Measurements from ENCODE around the gene CIITA. TPM values are rescaled to one million over a fixed set of nuclear protein-coding genes. Genes with fewer than 3 reads are reported as not detected.

Gene CIITA
- total RNA-seq, 2 donors from 2014 or later, result 10.0 to 11.9 TPM

GRCh38 chr16:10871157-10871991, 5.6 kb upstream of the CIITA start:
- intact Hi-C loops (cut with DNase I), result no loop called here
- peak; percentile 85 for DNase-seq (ENCODE audit: low spot score)

DNA sequence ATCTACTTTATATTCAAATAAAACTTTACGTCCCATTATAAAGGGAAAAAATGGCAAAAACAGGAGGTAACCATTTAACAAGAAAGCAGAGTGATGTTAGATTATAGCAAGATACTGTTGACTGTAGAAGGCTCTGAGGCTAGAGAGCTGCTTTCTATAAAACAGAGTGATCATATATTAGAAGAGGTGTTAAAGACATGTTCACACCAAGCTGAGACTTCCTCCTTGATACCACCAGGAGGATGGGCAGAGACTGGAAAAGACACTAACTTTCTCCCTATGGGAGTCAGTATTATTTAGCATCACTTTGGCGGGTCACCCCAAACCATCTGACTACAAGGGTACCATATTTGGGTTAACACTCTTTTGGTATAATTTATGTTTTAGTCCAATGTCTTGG, 687 bp upstream of the CIITA start:
- no peak for DNase-seq (ENCODE audit: low spot score)
- intact Hi-C loops (cut with DNase I), result no loop called here

DNA sequence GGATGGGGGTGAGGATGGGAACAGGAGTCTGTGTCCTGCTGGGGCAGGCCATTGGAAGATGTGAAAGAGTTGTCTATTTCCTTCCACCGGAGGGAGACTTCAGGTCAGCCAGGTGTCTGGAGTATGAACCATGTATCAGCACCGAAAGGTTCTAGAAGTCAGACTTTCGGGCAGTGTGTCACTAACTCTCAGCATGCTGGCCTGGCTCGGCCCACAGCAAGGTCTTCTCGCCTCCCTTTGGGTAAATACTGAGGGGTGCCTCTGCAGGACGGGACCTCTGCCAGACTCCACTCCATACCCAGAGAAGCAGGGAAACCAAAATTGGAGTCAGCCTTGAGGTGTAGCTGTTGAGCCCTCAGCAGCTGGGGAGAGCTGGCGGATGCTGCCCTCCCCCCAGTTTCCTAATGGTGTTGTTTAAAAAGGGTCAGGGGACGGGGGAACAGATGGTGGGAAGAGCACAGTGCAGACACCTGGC, 507 bp downstream of the CIITA start:
- DNase-seq (ENCODE audit: low spot score), result no peak
- intact Hi-C loops (cut with DNase I), result no loop called here

GRCh38 chr16:10878328-10878643, 1.3 kb downstream of the CIITA start:
- DNase-seq (ENCODE audit: low spot score), result peak; percentile 22
- intact Hi-C loops (cut with DNase I), result no loop called here

GRCh38 chr16:10878644-10879501, 1.9 kb downstream of the CIITA start:
- intact Hi-C loops (cut with DNase I), result no loop called here
- DNase-seq (ENCODE audit: low spot score), result peak; percentile 88

- DNase-seq (ENCODE audit: low spot score), result peak; percentile 12
- intact Hi-C loops (cut with DNase I), result no loop called here
These were observed 2.9 kb downstream of the CIITA start for GRCh38 chr16:10879681-10880589.

DNA sequence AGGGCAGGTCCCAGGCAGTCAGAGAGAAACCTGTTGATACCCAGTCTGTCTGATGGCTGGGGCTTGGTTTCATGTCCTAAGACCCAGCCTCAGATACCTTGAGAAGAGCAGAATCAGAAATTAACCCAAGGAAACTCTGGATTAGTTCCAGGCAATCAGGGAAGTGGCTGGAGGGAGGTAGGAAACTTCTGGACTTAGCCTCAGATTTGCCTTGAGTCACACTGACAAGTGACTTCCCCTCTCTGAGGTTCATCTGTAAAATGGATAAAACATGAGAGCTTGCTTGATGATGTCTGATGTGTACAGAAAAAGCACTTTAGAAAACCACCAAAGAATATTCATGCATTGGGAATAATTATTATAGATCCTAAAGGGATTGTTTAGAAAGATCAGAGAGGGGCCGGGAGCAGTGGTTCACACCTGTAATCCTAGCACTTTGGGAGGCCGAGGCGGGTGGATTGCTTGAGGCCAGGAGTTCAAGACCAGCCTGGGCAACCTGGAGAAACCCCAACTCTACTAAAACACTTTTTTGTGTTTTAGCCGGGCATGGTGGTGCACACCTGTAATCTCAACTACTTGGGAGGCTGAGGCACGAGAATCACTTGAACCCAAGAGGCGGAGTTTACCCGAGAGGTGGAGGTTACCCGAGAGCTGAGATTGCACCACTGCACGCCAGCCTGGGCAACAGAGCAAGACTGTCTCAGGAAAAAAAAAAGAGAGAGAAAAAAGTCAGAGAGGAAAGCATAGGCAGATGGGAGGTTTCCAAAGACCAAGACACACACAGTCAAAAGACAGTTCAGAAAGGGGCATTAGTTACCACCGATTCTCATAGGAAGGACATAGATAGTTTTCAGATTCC, 3.8 kb downstream of the CIITA start:
- DNase-seq (ENCODE audit: low spot score), result peak; percentile 57
- intact Hi-C loops (cut with DNase I), result no loop called here

DNA sequence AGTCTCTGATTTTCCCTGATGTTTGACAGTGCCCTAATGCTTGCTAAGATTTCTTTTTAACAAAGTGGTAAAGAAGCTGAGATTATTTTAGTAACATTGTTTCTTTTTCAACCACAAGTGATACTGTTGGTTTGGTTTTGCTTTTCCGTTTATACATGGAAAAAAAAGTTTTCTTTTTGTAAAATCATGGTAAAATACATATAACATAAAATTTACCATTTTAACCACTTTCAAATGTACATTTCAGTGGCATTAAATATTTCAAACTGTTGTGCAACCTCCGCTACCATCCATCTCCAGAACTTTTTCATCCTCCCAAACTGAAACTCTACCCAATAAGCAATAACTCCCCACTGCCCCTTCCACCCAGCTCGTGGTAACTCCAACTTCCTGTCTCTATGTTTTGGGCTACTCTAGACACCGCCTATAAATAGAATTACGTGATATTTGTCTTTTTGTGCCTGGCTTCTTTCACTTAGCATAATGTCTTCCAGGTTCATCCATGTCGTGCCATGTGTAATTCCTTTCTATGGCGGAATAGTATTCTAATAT, 4.6 kb downstream of the CIITA start:
- peak; percentile 13 for DNase-seq (ENCODE audit: low spot score)
- intact Hi-C loops (cut with DNase I), result no loop called here

DNA sequence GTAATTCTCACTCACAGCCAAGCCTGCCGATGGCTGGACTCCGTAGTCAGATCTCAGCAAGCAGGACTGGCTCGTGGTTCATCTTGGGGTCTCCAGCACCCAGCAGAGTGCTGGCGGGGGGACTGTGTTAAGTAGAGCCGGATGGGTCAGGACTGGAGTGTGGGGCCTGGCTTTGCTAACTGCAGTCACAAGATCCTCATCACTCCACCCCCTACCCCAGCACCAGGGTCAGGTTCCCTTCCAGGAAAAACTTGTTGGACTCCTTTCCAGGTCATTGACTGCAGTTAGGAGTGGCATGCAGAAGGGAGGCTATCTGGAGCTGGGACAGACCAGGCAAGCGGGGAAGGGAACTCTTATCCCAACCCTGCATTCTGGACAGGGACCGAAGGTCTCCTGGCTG, 6.0 kb downstream of the CIITA start:
- DNase-seq (ENCODE audit: low spot score), result peak; percentile 47

DNA sequence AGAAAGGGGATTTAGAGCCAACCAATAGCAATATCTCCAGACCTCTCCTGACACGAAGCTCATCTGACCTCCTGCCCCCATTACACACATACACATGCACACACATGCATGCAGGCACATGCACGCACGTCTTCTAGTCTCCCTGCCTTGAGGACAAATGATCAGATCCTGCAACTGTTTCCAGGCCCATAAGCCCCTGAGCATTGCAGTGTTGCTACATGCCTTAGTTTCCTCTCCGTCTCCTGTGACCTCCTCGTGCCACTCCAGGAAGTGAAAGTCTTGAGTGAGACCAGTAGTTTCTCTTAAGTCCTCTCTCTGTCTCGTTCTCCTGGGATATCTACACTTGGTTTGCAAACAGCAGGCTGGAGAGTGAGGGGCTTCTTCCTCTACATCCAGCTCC, 8.2 kb downstream of the CIITA start:
- peak; percentile 42 for DNase-seq (ENCODE audit: low spot score)
- intact Hi-C loops (cut with DNase I), result no loop called here

More for the DNA sequence above, 6.0 kb downstream of the CIITA start:
- intact Hi-C loops (cut with DNase I), result no loop called here

- no peak for DNase-seq (ENCODE audit: low spot score)
- intact Hi-C loops (cut with DNase I), result loop anchor here in 1 of 2 donors (2.0 kb wide), 1 partner anchor 66 kb away; no protein-coding TSS in a partner anchor
These were observed 11.4 kb downstream of the CIITA start for GRCh38 chr16:10888320-10888937.

DNA sequence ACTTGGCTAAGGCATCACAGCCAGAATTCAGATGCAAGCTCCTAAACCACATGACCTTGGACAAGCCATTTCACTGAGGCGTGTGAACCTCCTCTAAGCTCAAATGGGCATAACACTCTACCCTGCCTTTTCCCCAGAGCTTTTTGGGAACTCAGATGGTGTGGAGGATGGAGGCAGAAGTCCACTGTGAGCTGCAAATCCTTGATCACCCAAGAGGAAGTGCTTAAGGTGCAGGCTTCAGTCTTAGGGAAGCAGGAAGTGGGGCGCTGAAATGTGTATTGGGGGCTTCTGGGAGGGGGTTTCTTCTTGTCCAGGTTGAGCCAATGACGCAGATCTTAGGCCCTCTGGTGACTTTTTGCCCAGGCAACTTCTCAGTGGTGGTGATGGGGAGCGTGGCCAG, 12.9 kb downstream of the CIITA start:
- no peak for DNase-seq (ENCODE audit: low spot score)
- intact Hi-C loops (cut with DNase I), result loop anchor here in 1 of 2 donors (2.0 kb wide), 1 partner anchor 65 kb away; no protein-coding TSS in a partner anchor

GRCh38 chr16:10892782-10893318, 15.8 kb downstream of the CIITA start:
- intact Hi-C loops (cut with DNase I), result no loop called here
- DNase-seq (ENCODE audit: low spot score), result no peak

DNA sequence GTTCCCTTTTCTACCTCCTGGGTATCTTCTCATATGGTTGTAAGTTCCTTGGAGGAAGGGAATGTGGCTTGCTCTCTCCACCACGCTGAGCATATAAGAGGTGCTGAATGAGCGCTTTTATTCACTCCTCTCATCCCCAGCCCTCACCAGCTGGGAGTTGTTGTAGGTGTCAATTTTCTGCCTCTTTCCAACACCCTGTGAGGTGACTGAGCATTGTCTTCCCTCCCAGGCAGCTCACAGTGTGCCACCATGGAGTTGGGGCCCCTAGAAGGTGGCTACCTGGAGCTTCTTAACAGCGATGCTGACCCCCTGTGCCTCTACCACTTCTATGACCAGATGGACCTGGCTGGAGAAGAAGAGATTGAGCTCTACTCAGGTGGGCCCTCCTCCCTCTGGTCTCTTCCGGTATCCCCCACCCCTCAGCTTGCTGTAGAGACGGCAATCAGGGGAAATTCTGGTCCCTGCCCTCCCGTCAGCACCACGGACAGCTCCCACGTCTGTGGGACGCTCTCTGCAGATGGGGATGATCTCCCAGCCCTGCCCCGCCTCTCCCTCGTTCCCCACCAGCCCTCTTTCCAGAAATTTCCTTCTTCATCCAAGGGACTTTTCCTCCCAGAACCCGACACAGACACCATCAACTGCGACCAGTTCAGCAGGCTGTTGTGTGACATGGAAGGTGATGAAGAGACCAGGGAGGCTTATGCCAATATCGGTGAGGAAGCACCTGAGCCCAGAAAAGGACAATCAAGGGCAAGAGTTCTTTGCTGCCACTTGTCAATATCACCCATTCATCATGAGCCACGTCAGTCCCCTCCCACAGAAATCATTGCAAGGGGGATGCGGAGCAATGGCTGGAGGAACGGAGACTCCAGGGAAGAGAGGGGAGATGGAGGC, 18.3 kb downstream of the CIITA start:
- DNase-seq (ENCODE audit: low spot score), result peak; percentile 85
- intact Hi-C loops (cut with DNase I), result no loop called here

- intact Hi-C loops (cut with DNase I), result no loop called here
- DNase-seq (ENCODE audit: low spot score), result no peak
These were observed 19.2 kb downstream of the CIITA start for GRCh38 chr16:10896165-10896564.

GRCh38 chr16:10896723-10897122, 19.7 kb downstream of the CIITA start:
- DNase-seq (ENCODE audit: low spot score), result no peak
- intact Hi-C loops (cut with DNase I), result no loop called here

Data from posterior vena cava (tissue), 2 donors.